WTC11 (cell line): ENCODE results near the gene LPCAT1.

Source experiments
- ATF1 ChIP-seq: sonication (generic); formaldehyde crosslinking; IDR thresholded peaks from 2 replicates; pipeline ENCODE4 v1.8.1; 2023; ENCODE audit warnings: mild to moderate bottlenecking, moderate library complexity, missing genetic modification reagents
- TF ChIP-seq, protein P1 (sequence below): sonication (generic); formaldehyde crosslinking; IDR thresholded peaks from 2 replicates; pipeline ENCODE4 v1.8.1; 2023; ENCODE audit warnings: mild to moderate bottlenecking, missing genetic modification reagents

- no peak for TF ChIP-seq ATF1 (CRISPR knock-in tag)
- TF ChIP-seq, protein P1, sequence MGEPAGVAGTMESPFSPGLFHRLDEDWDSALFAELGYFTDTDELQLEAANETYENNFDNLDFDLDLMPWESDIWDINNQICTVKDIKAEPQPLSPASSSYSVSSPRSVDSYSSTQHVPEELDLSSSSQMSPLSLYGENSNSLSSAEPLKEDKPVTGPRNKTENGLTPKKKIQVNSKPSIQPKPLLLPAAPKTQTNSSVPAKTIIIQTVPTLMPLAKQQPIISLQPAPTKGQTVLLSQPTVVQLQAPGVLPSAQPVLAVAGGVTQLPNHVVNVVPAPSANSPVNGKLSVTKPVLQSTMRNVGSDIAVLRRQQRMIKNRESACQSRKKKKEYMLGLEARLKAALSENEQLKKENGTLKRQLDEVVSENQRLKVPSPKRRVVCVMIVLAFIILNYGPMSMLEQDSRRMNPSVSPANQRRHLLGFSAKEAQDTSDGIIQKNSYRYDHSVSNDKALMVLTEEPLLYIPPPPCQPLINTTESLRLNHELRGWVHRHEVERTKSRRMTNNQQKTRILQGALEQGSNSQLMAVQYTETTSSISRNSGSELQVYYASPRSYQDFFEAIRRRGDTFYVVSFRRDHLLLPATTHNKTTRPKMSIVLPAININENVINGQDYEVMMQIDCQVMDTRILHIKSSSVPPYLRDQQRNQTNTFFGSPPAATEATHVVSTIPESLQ, result no peak
Measured at GRCh38 chr5:1479066-1479465, 44.7 kb downstream of the LPCAT1 start.
